ENCODE data around the gene OR13F1.

OR13F1 gene

DNA sequence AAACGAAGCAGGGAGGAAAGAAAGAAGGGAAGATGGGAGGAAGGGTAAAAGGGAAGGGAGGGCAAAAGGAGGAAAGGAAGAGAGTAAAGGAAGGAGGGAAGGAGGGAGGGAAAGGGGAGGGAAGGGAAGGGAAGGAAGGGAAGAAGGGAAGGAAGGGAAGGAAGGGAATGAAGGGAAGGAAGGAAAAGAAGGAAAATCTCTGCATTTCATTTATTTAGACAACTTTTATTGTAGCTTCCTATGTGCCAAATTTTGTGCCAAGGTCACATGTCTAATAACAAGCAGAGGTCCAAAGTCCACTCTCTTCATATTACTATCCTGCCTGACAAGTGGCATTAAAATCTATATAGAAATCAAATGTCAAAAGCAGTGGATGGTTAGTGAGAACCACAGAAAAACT lies 35.2 kb downstream of the OR13F1 start:
- TF ChIP-seq, protein P1, sequence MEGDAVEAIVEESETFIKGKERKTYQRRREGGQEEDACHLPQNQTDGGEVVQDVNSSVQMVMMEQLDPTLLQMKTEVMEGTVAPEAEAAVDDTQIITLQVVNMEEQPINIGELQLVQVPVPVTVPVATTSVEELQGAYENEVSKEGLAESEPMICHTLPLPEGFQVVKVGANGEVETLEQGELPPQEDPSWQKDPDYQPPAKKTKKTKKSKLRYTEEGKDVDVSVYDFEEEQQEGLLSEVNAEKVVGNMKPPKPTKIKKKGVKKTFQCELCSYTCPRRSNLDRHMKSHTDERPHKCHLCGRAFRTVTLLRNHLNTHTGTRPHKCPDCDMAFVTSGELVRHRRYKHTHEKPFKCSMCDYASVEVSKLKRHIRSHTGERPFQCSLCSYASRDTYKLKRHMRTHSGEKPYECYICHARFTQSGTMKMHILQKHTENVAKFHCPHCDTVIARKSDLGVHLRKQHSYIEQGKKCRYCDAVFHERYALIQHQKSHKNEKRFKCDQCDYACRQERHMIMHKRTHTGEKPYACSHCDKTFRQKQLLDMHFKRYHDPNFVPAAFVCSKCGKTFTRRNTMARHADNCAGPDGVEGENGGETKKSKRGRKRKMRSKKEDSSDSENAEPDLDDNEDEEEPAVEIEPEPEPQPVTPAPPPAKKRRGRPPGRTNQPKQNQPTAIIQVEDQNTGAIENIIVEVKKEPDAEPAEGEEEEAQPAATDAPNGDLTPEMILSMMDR (IDR thresholded peaks at IDR 0.05; ENCODE audit: insufficient read depth, low read length, missing control alignments), result no peak

DNA sequence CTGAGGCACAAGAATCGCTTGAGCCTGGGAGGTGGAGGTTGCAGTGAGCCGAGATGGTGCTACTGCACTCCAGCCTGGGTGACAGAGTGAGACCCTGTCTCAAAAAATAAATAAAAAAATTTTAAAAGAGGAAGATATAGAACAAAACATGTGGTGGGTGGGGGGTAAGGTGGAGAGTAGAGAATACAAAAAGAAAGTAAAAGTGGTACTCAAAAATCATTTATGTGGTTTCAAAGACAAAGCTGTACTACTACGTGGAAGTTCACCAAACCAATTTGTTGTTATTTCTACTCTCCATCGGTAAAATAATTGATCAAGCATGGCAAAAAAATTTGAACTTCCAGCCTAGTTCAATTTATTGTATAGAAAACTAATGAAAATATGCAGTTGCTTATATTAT lies 40.6 kb downstream of the OR13F1 start:
- no peak overlapping the region for H3K4me3 ChIP-seq (ENCODE audit: low read depth, low read length)
- CTCF ChIA-PET, result no interaction called here
- DNase-seq (ENCODE audit: low read depth, low spot score), result no peak
- POLR2A ChIA-PET, result no interaction called here
- TF ChIP-seq, protein P1 (IDR thresholded peaks at IDR 0.05; ENCODE audit: insufficient read depth, low read length, missing control alignments), result no peak

More for the DNA sequence above, 35.2 kb downstream of the OR13F1 start:
- no peak overlapping the region for H3K4me3 ChIP-seq (ENCODE audit: low read depth, low read length)
- ChIA-PET CTCF (no interaction called here), POLR2A (no interaction called here)
- no peak for DNase-seq (ENCODE audit: low read depth, low spot score)

DNA sequence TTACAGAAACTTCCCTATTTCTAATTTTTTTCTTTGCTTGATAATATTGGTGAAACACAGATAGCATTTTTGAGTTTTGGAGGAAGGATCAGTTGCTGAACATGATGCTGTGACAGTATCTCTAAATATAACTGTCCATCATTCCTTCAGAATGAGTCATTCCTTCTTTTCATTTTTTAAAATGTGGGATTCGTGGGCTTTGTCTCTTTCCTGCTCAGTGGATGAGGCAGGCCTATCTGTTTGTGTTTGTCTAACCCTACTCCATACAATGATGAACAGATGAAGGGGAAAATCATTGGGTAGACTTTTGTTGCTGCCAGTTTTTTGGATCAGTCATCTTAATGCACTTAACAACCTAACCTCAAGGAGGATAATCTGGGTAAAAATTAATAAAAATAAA lies 49.2 kb downstream of the OR13F1 start:
- POLR2A ChIA-PET, result no interaction called here
- H3K4me3 ChIP-seq (ENCODE audit: low read depth, low read length), result no peak overlapping the region
- CTCF ChIA-PET, result no interaction called here
- TF ChIP-seq, protein P1 (IDR thresholded peaks at IDR 0.05; ENCODE audit: insufficient read depth, low read length, missing control alignments), result no peak
- DNase-seq (ENCODE audit: low read depth, low spot score), result no peak
